Measurements from ENCODE around the gene CAMSAP1. TPM values are rescaled to one million over a fixed set of nuclear protein-coding genes. Genes with fewer than 3 reads are reported as not detected.

Gene CAMSAP1
- total RNA-seq, 2 experiments from 2014 or later = 30.4 to 33.0 TPM

- DNase-seq (ENCODE audit: low spot score) = peak; percentile 68
- H3K4me3 ChIP-seq (ENCODE audit: low read depth, low read length, poor library complexity, severe bottlenecking) = peak overlapping the region; percentile 31
- POLR2A ChIA-PET = interaction anchor here (1.0 to 1.1 kb wide), 2 partner anchors 40 to 58 kb away, joined by 3 read pairs; partner anchors contain the start of gene CAMSAP1
- CTCF ChIA-PET (ENCODE audit: unreplicated experiment) = no interaction called here
- peaks cover 23% of the 10 kb centered on the region for H3K4me1 ChIP-seq (ENCODE audit: insufficient read depth, low read length, poor library complexity, severe bottlenecking)
- BruUV-seq (replicated peaks) = no TSS peak
- H4K20me1 ChIP-seq (ENCODE audit: insufficient read depth, low read length) = no peaks in the 10 kb centered on the region
- TF ChIP-seq EZH2phosphoT487 (IDR thresholded peaks at IDR 0.05; ENCODE audit: borderline replicate concordance, low read depth, low read length) (no peak), CTCF (conservative IDR thresholded peaks at IDR 0.05; ENCODE audit: low read length) (no peak)
- H3K36me3 ChIP-seq (ENCODE audit: insufficient read depth, low read length) = peaks cover 4% of the 10 kb centered on the region
- no peaks in the 10 kb centered on the region for H3K9me3 ChIP-seq (ENCODE audit: low read length)
- intact Hi-C loops (cut with micrococcal nuclease; ENCODE audit: unreplicated experiment) = no loop called here
- H2AFZ ChIP-seq (ENCODE audit: low read length) = no peak overlapping the region; the same call in 1 of the 2 replicates
- H3K4me2 ChIP-seq (ENCODE audit: low read length) = peak overlapping the region; percentile 72
- H3K9me2 ChIP-seq (ENCODE audit: insufficient read depth, low read length) = no peaks in the 10 kb centered on the region
- peak overlapping the region; percentile 81 for H3K27ac ChIP-seq (ENCODE audit: low read depth, low read length, poor library complexity, severe bottlenecking)
- H3K79me2 ChIP-seq (ENCODE audit: insufficient read depth, low read depth, low read length) = no peaks in the 10 kb centered on the region
These were observed 58.2 kb downstream of the CAMSAP1 start for GRCh38 chr9:135849181-135849580.

- Histone ChIP-seq H3K27ac (ENCODE audit: low read depth, low read length, poor library complexity, severe bottlenecking) (peak overlapping the region; percentile 81), H3K79me2 (ENCODE audit: insufficient read depth, low read depth, low read length) (no peaks in the 10 kb centered on the region), H3K9me2 (ENCODE audit: insufficient read depth, low read length) (no peaks in the 10 kb centered on the region), H3K36me3 (ENCODE audit: insufficient read depth, low read length) (peaks cover 4% of the 10 kb centered on the region), H3K9me3 (ENCODE audit: low read length) (no peaks in the 10 kb centered on the region), H2AFZ (ENCODE audit: low read length) (no peak overlapping the region; the same call in 1 of the 2 replicates), H4K20me1 (ENCODE audit: insufficient read depth, low read length) (no peaks in the 10 kb centered on the region), H3K4me1 (ENCODE audit: insufficient read depth, low read length, poor library complexity, severe bottlenecking) (peaks cover 23% of the 10 kb centered on the region), H3K4me2 (ENCODE audit: low read length) (peak overlapping the region; percentile 72), H3K4me3 (ENCODE audit: low read depth, low read length, poor library complexity, severe bottlenecking) (peak overlapping the region; percentile 31)
- CTCF ChIA-PET (ENCODE audit: unreplicated experiment) = interaction anchor here (0.5 kb wide), 1 partner anchor 59 kb away, joined by 6 read pairs; the partner anchor contains the start of gene CAMSAP1
- POLR2A ChIA-PET = interaction anchor here (1.1 kb wide), 1 partner anchor 41 kb away, joined by 3 read pairs; no protein-coding TSS in a partner anchor
- DNase-seq (ENCODE audit: low spot score) = peak; percentile 41
- TF ChIP-seq CTCF (conservative IDR thresholded peaks at IDR 0.05; ENCODE audit: low read length) (no peak), EZH2phosphoT487 (IDR thresholded peaks at IDR 0.05; ENCODE audit: borderline replicate concordance, low read depth, low read length) (no peak)
- intact Hi-C loops (cut with micrococcal nuclease; ENCODE audit: unreplicated experiment) = no loop called here
- no TSS peak for BruUV-seq (replicated peaks)
These were observed 58.9 kb downstream of the CAMSAP1 start for GRCh38 chr9:135848341-135849047.

DNA sequence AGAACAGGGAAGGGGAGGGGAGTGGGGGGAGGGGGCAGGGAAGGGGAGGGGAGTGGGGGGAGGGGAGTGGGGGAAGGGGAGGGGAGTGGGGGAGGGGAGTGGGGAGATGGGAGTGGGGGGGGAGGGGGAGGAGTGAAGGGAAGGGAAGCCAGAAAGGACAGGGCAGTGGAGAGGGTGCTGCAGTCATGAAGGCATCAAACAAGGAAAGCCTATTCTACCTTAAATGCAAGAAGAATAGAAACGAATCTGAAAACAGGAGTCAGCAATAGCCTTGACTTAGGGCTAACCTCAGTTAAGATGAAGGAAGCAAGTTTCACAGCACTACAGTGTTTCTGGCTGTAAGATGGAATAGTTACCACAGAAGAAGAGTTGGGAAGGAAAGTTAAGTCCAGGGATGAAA is 59.5 kb downstream of the CAMSAP1 start:
- TF ChIP-seq CTCF (conservative IDR thresholded peaks at IDR 0.05; ENCODE audit: low read length) (no peak), EZH2phosphoT487 (IDR thresholded peaks at IDR 0.05; ENCODE audit: borderline replicate concordance, low read depth, low read length) (no peak)
- DNase-seq (ENCODE audit: low spot score) = peak; percentile 7
- intact Hi-C loops (cut with micrococcal nuclease; ENCODE audit: unreplicated experiment) = no loop called here
- H3K9me2 ChIP-seq (ENCODE audit: insufficient read depth, low read length) = no peaks in the 10 kb centered on the region
- H3K4me1 ChIP-seq (ENCODE audit: insufficient read depth, low read length, poor library complexity, severe bottlenecking) = peaks cover 23% of the 10 kb centered on the region
- ChIA-PET CTCF (ENCODE audit: unreplicated experiment) (no interaction called here), POLR2A (no interaction called here)
- no peaks in the 10 kb centered on the region for H4K20me1 ChIP-seq (ENCODE audit: insufficient read depth, low read length)
- peaks cover 4% of the 10 kb centered on the region for H3K36me3 ChIP-seq (ENCODE audit: insufficient read depth, low read length)
- no peaks in the 10 kb centered on the region for H3K9me3 ChIP-seq (ENCODE audit: low read length)
- no TSS peak for BruUV-seq (replicated peaks)
- H2AFZ ChIP-seq (ENCODE audit: low read length) = no peak overlapping the region
- no peaks in the 10 kb centered on the region for H3K79me2 ChIP-seq (ENCODE audit: insufficient read depth, low read depth, low read length)
- H3K4me2 ChIP-seq (ENCODE audit: low read length) = 0 out of 2 replicates have a peak overlapping the region, but pooled peaks have one; percentile 72
- H3K27ac ChIP-seq (ENCODE audit: low read depth, low read length, poor library complexity, severe bottlenecking) = peak overlapping the region; percentile 81
- no peak overlapping the region for H3K4me3 ChIP-seq (ENCODE audit: low read depth, low read length, poor library complexity, severe bottlenecking)

Measured in OCI-LY7 (cell line).